Measurements from ENCODE around the gene NFATC2. TPM values are rescaled to one million over a fixed set of nuclear protein-coding genes. Genes with fewer than 3 reads are reported as not detected.

Gene NFATC2
- total RNA-seq, 1 experiment from 2014 or later = 0.61 TPM

DNA sequence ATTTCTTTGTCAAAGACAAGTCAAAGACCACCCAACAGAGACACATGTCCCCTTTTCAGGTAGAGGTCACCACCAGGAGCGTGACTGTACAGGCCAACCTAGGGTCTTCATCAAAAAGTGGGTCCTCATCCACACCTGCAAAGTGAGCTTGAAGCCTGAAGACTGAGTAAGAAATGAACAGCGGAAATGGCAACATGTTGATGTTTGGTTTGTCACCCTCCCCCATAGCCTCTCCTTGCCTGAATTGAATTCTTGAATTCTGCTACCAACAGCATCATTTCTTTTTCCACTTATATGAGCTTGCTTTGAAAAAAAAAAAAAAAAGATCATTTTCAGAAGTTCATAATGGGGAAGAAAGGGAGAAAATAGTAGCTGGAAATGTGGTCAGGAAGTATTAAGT is 104.4 kb downstream of the NFATC2 start:
- H4K20me1 ChIP-seq (ENCODE audit: control insufficient read depth, insufficient read depth, insufficient read length) = no peaks in the 10 kb centered on the region
- H3K14ac ChIP-seq (ENCODE audit: insufficient read depth, low read length) = no peak overlapping the region
- no peak overlapping the region for H4K5ac ChIP-seq (ENCODE audit: insufficient read length, low read depth, low read length)
- no peak overlapping the region for H2BK120ac ChIP-seq (ENCODE audit: low read depth, low read length, poor library complexity, severe bottlenecking)
- H3K4me1 Mint-ChIP-seq = peaks cover 5 to 12% of the 10 kb centered on the region in 2 experiments; a peak in 3 of 4 replicates
- no peak overlapping the region for H2AK5ac ChIP-seq (ENCODE audit: insufficient read length, low read length)
- H3K56ac ChIP-seq (ENCODE audit: insufficient read length, low read depth, low read length) = no peak overlapping the region
- no peak overlapping the region for H3K4me3 Mint-ChIP-seq
- no peak overlapping the region for H3K18ac ChIP-seq (ENCODE audit: insufficient read length, low read depth, low read length)
- H3K4me2 ChIP-seq (ENCODE audit: insufficient read depth, insufficient read length, low read length) = no peak overlapping the region
- H3K36me3 Mint-ChIP-seq (ENCODE audit: insufficient read depth in 1 of 3, low read depth in 3 of 3) = no peaks in the 10 kb centered on the region; a peak in 1 of 7 replicates
- no peak overlapping the region for H2BK20ac ChIP-seq (ENCODE audit: low read depth, low read length, poor library complexity, severe bottlenecking)
- no peaks in the 10 kb centered on the region for H3K23me2 ChIP-seq (ENCODE audit: insufficient read length, low read depth, low read length, poor library complexity, severe bottlenecking)
- no peak overlapping the region for H3K27ac ChIP-seq (ENCODE audit: insufficient read length, low read depth, low read length)
- no peak overlapping the region for H3K9ac ChIP-seq (ENCODE audit: extremely low read depth, insufficient read length, low read length)
- H4K8ac ChIP-seq (replicated peaks; ENCODE audit: insufficient read length, low read depth, low read length) = no peak overlapping the region
- no peak overlapping the region for H3T11ph ChIP-seq (ENCODE audit: low read length)
- TF ChIP-seq, protein P1, sequence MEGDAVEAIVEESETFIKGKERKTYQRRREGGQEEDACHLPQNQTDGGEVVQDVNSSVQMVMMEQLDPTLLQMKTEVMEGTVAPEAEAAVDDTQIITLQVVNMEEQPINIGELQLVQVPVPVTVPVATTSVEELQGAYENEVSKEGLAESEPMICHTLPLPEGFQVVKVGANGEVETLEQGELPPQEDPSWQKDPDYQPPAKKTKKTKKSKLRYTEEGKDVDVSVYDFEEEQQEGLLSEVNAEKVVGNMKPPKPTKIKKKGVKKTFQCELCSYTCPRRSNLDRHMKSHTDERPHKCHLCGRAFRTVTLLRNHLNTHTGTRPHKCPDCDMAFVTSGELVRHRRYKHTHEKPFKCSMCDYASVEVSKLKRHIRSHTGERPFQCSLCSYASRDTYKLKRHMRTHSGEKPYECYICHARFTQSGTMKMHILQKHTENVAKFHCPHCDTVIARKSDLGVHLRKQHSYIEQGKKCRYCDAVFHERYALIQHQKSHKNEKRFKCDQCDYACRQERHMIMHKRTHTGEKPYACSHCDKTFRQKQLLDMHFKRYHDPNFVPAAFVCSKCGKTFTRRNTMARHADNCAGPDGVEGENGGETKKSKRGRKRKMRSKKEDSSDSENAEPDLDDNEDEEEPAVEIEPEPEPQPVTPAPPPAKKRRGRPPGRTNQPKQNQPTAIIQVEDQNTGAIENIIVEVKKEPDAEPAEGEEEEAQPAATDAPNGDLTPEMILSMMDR (conservative IDR thresholded peaks at IDR 0.05) = no peak
- H3K9me3 ChIP-seq (ENCODE audit: control insufficient read depth, low read depth, low read length) = no peaks in the 10 kb centered on the region
- no peaks in the 10 kb centered on the region for H3K79me2 ChIP-seq (ENCODE audit: insufficient read depth, low read length)
- no peak overlapping the region for H3K27ac Mint-ChIP-seq
- H3K27me3 ChIP-seq (ENCODE audit: insufficient read depth, low read length) = no peaks in the 10 kb centered on the region
- H3K27me3 Mint-ChIP-seq (ENCODE audit: low read depth) = peaks cover 2% of the 10 kb centered on the region; the same call in 1 of the 2 replicates
- no peaks in the 10 kb centered on the region for H3K4me1 ChIP-seq (ENCODE audit: insufficient read depth, low read length)
- no peak overlapping the region for H2BK15ac ChIP-seq (ENCODE audit: low read depth, low read length)
- H3K79me1 ChIP-seq (ENCODE audit: insufficient read depth, low read depth, low read length, poor library complexity, severe bottlenecking) = no peaks in the 10 kb centered on the region
- no peak overlapping the region for H3K4ac ChIP-seq (ENCODE audit: low read depth, low read length)
- H3K9me3 Mint-ChIP-seq = no peaks in the 10 kb centered on the region
- DNase-seq = no peak
- WGBS (ENCODE audit: extremely low coverage, insufficient read length, low lambda C conversion rate) = no CpG with 5 or more reads among the region's 2 CpGs
- no peak overlapping the region for H3K23ac ChIP-seq (ENCODE audit: insufficient read length, low read depth, low read length)
- H2AFZ ChIP-seq (ENCODE audit: low read length) = no peak overlapping the region
- H4K91ac ChIP-seq (ENCODE audit: insufficient read length, low read depth, low read length) = no peak overlapping the region
- no peak overlapping the region for H2BK12ac ChIP-seq (ENCODE audit: insufficient read length, low read depth, low read length)
- H2BK5ac ChIP-seq (ENCODE audit: insufficient read length, low read length) = no peak overlapping the region
